Cardiac fibroblast (primary cell): ENCODE data around the gene KRTAP6-3.

Experiments
- DNase-seq, 2 donors: peaks; one replicate each; pipeline versions ENCODE4 v3.0.0 to v3.0.0-alpha.2; 2010; ENCODE audit warnings: low read depth in 2 of 2
- H3K4me3 ChIP-seq, 2 donors: replicated peaks in 1 of 2; 1 replicate in 1 of 2; 2 replicates in 1 of 2; pipeline ENCODE4 v1.5.1; 2011; ENCODE audit warnings: low read depth in 2 of 2, low read length in 2 of 2, mild to moderate bottlenecking in 2 of 2, moderate library complexity in 1 of 2
- CTCF ChIP-seq: IDR thresholded peaks from one replicate; pipeline ENCODE4 v1.5.1; 2011; ENCODE audit warnings: low read depth, mild to moderate bottlenecking, low read length, inconsistent platforms

KRTAP6-3 gene

GRCh38 chr21:30567617-30568016 is 24.6 kb upstream of the KRTAP6-3 start:
- no peak overlapping the region for H3K4me3 ChIP-seq
- no peak for DNase-seq
- no peak for TF ChIP-seq CTCF

GRCh38 chr21:30577766-30578165 is 14.5 kb upstream of the KRTAP6-3 start:
- DNase-seq: no peak
- H3K4me3 ChIP-seq: no peak overlapping the region
- TF ChIP-seq CTCF: no peak

- no peak for DNase-seq
- no peak for TF ChIP-seq CTCF
- H3K4me3 ChIP-seq: no peak overlapping the region
Observed at GRCh38 chr21:30579346-30579745, 12.9 kb upstream of the KRTAP6-3 start.

- no peak for TF ChIP-seq CTCF
- no peak overlapping the region for H3K4me3 ChIP-seq
- DNase-seq: no peak
Observed at GRCh38 chr21:30580132-30580531, 12.1 kb upstream of the KRTAP6-3 start.

- no peak overlapping the region for H3K4me3 ChIP-seq
- no peak for TF ChIP-seq CTCF
- no peak for DNase-seq
Observed at GRCh38 chr21:30582870-30583269, 9.4 kb upstream of the KRTAP6-3 start.

GRCh38 chr21:30590297-30590696 is 1.9 kb upstream of the KRTAP6-3 start, which contains the start of gene KRTAP22-2:
TSS of gene KRTAP22-2 (minus strand) at chr21:30590397.
- no peak within 1 kb of the TSS for H3K4me3 ChIP-seq
- no peak for TF ChIP-seq CTCF

GRCh38 chr21:30598802-30599201 is 6.6 kb downstream of the KRTAP6-3 start, which contains the start of gene KRTAP6-2:
TSS of gene KRTAP6-2 (minus strand) at chr21:30598902. CDS start at chr21:30598874, 28 bp downstream.
- TF ChIP-seq CTCF: no peak
- H3K4me3 ChIP-seq: no peak within 1 kb of the TSS

More at GRCh38 chr21:30590297-30590696, 1.9 kb upstream of the KRTAP6-3 start, which contains the start of gene KRTAP22-2:
- DNase-seq: no peak

More at GRCh38 chr21:30598802-30599201, 6.6 kb downstream of the KRTAP6-3 start, which contains the start of gene KRTAP6-2:
- DNase-seq: no peak
